Astrocyte (in vitro differentiated cells and primary cell): ENCODE results near the gene RABGGTA. TPM values are rescaled to one million over a fixed set of nuclear protein-coding genes. Genes with fewer than 3 reads are reported as not detected.

Experiments used
- DNase-seq: peaks from one replicate; pipeline ENCODE4 v3.0.0-alpha.2; 2010; ENCODE audit warnings: low read depth
- FAIRE-seq: peaks from 2 replicates; lab custom pipeline; 2011; peaks lifted over from hg19 to GRCh38; lab: Jason Lieb, UNC
- H2AFZ ChIP-seq: 2 replicates; pipeline ENCODE4 v1.6.0; 2012; ENCODE audit warnings: low read depth, low read length, inconsistent platforms
- H3K27ac ChIP-seq: 2 replicates; pipeline ENCODE4 v1.5.1; 2011; ENCODE audit warnings: low read depth, low read length, inconsistent platforms
- H3K27me3 ChIP-seq: 2 replicates; pipeline ENCODE4 v1.6.0; 2011; ENCODE audit warnings: low read length, inconsistent platforms; ENCODE audit not compliant: insufficient read depth
- H3K36me3 ChIP-seq: 2 replicates; pipeline ENCODE4 v1.5.1; 2011; ENCODE audit warnings: low read length, inconsistent platforms; ENCODE audit not compliant: insufficient read depth
- H3K4me1 ChIP-seq: 2 replicates; pipeline ENCODE4 v1.5.1; 2011; ENCODE audit warnings: low read length, inconsistent platforms; ENCODE audit not compliant: insufficient read depth
- H3K4me2 ChIP-seq: 2 replicates; pipeline ENCODE4 v1.6.0; 2012; ENCODE audit warnings: low read length, inconsistent platforms
- H3K4me3 ChIP-seq: 2 replicates; pipeline ENCODE4 v1.5.1; 2011; ENCODE audit warnings: low read depth, mild to moderate bottlenecking, low read length, inconsistent platforms; ENCODE audit not compliant: insufficient read depth
- H3K79me2 ChIP-seq: 2 replicates; pipeline ENCODE4 v1.6.0; 2012; ENCODE audit warnings: mild to moderate bottlenecking, low read length, inconsistent platforms; ENCODE audit not compliant: insufficient read depth
- H3K9ac ChIP-seq: 2 replicates; pipeline ENCODE4 v1.6.0; 2012; ENCODE audit warnings: mild to moderate bottlenecking, low read length, inconsistent platforms
- H3K9me3 ChIP-seq: 2 replicates; pipeline ENCODE4 v1.5.1; 2012; ENCODE audit warnings: low read depth, mild to moderate bottlenecking, low read length, inconsistent platforms; ENCODE audit not compliant: insufficient read depth
- H4K20me1 ChIP-seq: 2 replicates; pipeline ENCODE4 v1.6.0; 2012; ENCODE audit warnings: low read length, inconsistent platforms; ENCODE audit not compliant: insufficient read depth
- H3K27ac Mint-ChIP-seq: one replicate; pipeline ENCODE4 v1.8.0; 2021; ENCODE audit warnings: mild to moderate bottlenecking, mixed read lengths; ENCODE audit not compliant: unreplicated experiment
- H3K27me3 Mint-ChIP-seq: one replicate; pipeline ENCODE4 v1.8.0; 2021; ENCODE audit warnings: low read depth, mixed read lengths; ENCODE audit not compliant: unreplicated experiment
- H3K36me3 Mint-ChIP-seq: one replicate; pipeline ENCODE4 v1.8.0; 2021; ENCODE audit warnings: low read depth, mixed read lengths; ENCODE audit not compliant: unreplicated experiment
- H3K4me1 Mint-ChIP-seq: one replicate; pipeline ENCODE4 v1.8.0; 2021; ENCODE audit warnings: low read depth, mixed read lengths; ENCODE audit not compliant: unreplicated experiment
- H3K4me3 Mint-ChIP-seq: one replicate; pipeline ENCODE4 v1.8.0; 2021; ENCODE audit warnings: mild to moderate bottlenecking, moderate library complexity, mixed read lengths; ENCODE audit not compliant: unreplicated experiment
- H3K9me3 Mint-ChIP-seq: one replicate; pipeline ENCODE4 v1.8.0; 2021; ENCODE audit warnings: mild to moderate bottlenecking, mixed read lengths; ENCODE audit not compliant: unreplicated experiment
- CTCF ChIP-seq: IDR thresholded peaks from 2 replicates; pipeline ENCODE4 v1.5.1; 2011; ENCODE audit warnings: low read depth, mild to moderate bottlenecking, inconsistent platforms, low read length, moderate library complexity; ENCODE audit not compliant: insufficient read depth
- EZH2 ChIP-seq: IDR thresholded peaks from 2 replicates; pipeline ENCODE4 v1.6.1; 2012; ENCODE audit warnings: mild to moderate bottlenecking, low read length, inconsistent platforms; ENCODE audit not compliant: insufficient read depth
- total RNA-seq: library from RNA; stranded (reverse); gene quantifications from 2 replicates; pipeline ENCODE4 v1.2.1, GENCODE V29; 2021

Gene RABGGTA
- total RNA-seq, 1 donor from 2014 or later: 27.3 TPM

GRCh38 chr14:24258548-24259265 is 12.7 kb downstream of the RABGGTA start:
- Histone ChIP-seq H3K4me3 (no peak overlapping the region), H3K4me2 (no peak overlapping the region), H3K9ac (no peak overlapping the region), H3K36me3 (no peaks in the 10 kb centered on the region), H3K4me1 (peaks cover 3% of the 10 kb centered on the region), H3K27ac (no peak overlapping the region), H3K27me3 (no peaks in the 10 kb centered on the region), H2AFZ (no peak overlapping the region), H3K9me3 (no peaks in the 10 kb centered on the region), H4K20me1 (no peaks in the 10 kb centered on the region), H3K79me2 (no peaks in the 10 kb centered on the region)
- no peak for TF ChIP-seq EZH2
- TF ChIP-seq CTCF: no peak
- peaks cover 25% of the 10 kb centered on the region for H3K36me3 Mint-ChIP-seq
- H3K9me3 Mint-ChIP-seq: no peaks in the 10 kb centered on the region
- no peak for FAIRE-seq
- DNase-seq: no peak
- peaks cover 5% of the 10 kb centered on the region for H3K4me1 Mint-ChIP-seq
- no peak overlapping the region for H3K4me3 Mint-ChIP-seq
- peaks cover 8% of the 10 kb centered on the region for H3K27me3 Mint-ChIP-seq
- no peak overlapping the region for H3K27ac Mint-ChIP-seq

GRCh38 chr14:24258119-24258518 is 13.3 kb downstream of the RABGGTA start:
- H3K27ac Mint-ChIP-seq: no peak overlapping the region
- DNase-seq: no peak
- H3K36me3 ChIP-seq: no peaks in the 10 kb centered on the region

More at GRCh38 chr14:24258119-24258518, 13.3 kb downstream of the RABGGTA start:
- no peak overlapping the region for H2AFZ ChIP-seq
- H3K4me3 ChIP-seq: no peak overlapping the region
- H3K27me3 ChIP-seq: no peaks in the 10 kb centered on the region
- H3K9me3 Mint-ChIP-seq: no peaks in the 10 kb centered on the region
- no peak overlapping the region for H3K4me2 ChIP-seq
- no peaks in the 10 kb centered on the region for H3K79me2 ChIP-seq
- TF ChIP-seq CTCF (no peak), EZH2 (no peak)
- H3K4me1 Mint-ChIP-seq: peaks cover 5% of the 10 kb centered on the region
- H4K20me1 ChIP-seq: no peaks in the 10 kb centered on the region
- FAIRE-seq: no peak
- H3K36me3 Mint-ChIP-seq: peaks cover 25% of the 10 kb centered on the region
- H3K9ac ChIP-seq: no peak overlapping the region
- H3K27me3 Mint-ChIP-seq: peaks cover 8% of the 10 kb centered on the region
- peaks cover 3% of the 10 kb centered on the region for H3K4me1 ChIP-seq
- no peaks in the 10 kb centered on the region for H3K9me3 ChIP-seq
- H3K27ac ChIP-seq: no peak overlapping the region
- no peak overlapping the region for H3K4me3 Mint-ChIP-seq
